DOHH2 (cell line): ENCODE measurements around the gene WWOX.

Experiments
- CTCF ChIP-seq: fragments of 200-600 bp; sonication (generic); IDR thresholded peaks from one replicate; pipeline ENCODE4 v1.5.1; 2014; ENCODE audit warnings: antibody characterized with exemption, mild to moderate bottlenecking, low read depth, low read length; ENCODE audit not compliant: poor library complexity, severe bottlenecking
- EZH2phosphoT487 ChIP-seq: fragments of 200-600 bp; sonication (generic); IDR thresholded peaks from 2 replicates; pipeline ENCODE4 v1.6.1; 2017; ENCODE audit warnings: borderline replicate concordance, mild to moderate bottlenecking, antibody characterized with exemption, low read length, moderate library complexity, mixed read lengths

DNA sequence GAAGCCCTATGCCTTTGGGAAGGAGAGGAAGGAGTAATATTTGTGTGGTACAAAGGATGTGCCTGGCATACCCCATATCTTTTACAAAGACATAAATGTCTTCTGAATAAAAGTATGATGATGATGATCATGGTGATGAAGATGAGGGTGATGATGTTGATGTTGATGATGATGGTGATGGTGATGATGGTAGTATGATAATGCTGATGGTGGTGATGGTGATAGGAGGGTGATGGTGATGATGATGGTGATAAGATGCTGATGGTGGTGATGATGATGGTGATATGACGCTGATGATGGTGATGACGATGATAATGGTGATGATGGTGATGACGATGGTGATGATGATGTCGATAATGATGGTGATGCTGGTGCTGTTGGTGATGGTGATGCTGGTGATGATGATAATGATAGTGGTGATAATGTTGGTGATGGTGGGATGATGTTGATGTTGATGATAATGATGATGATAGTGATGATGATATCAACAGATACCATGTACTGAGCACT lies 684.2 kb downstream of the WWOX start:
- TF ChIP-seq CTCF (no peak), EZH2phosphoT487 (no peak)
